COLO829 (cell line): ENCODE data around the gene RREB1.

ENCODE experiments used
- DNase-seq: peaks from one replicate; pipeline ENCODE4 v3.0.0; 2012; ENCODE audit warnings: low spot score

RREB1 gene

GRCh38 chr6:7107578-7108195, at the start of gene RREB1:
RREB1 (plus strand) TSS chr6:7107961; CDS start chr6:7181912, 73,951 bp downstream.
- peak; percentile 78 for DNase-seq

- no peak for DNase-seq
Measured at GRCh38 chr6:7058250-7058923, 49.4 kb upstream of the RREB1 start.

- DNase-seq, result no peak
Measured at GRCh38 chr6:7060769-7061516, 46.8 kb upstream of the RREB1 start.

- DNase-seq, result no peak
Measured at GRCh38 chr6:7062451-7063162, 45.2 kb upstream of the RREB1 start.

GRCh38 chr6:7067305-7067704, 40.5 kb upstream of the RREB1 start:
- DNase-seq, result no peak

GRCh38 chr6:7071405-7071804, 36.4 kb upstream of the RREB1 start:
- DNase-seq, result no peak

GRCh38 chr6:7073082-7073820, 34.5 kb upstream of the RREB1 start:
- no peak for DNase-seq

GRCh38 chr6:7073821-7074525, 33.8 kb upstream of the RREB1 start:
- DNase-seq, result no peak

- DNase-seq, result no peak
Measured at GRCh38 chr6:7074870-7075269, 32.9 kb upstream of the RREB1 start.

GRCh38 chr6:7075341-7076000, 32.3 kb upstream of the RREB1 start:
- DNase-seq, result no peak

GRCh38 chr6:7077856-7078255, 29.9 kb upstream of the RREB1 start:
- DNase-seq, result no peak

- no peak for DNase-seq
Measured at GRCh38 chr6:7078856-7079255, 28.9 kb upstream of the RREB1 start.

- no peak for DNase-seq
Measured at GRCh38 chr6:7080311-7080710, 27.4 kb upstream of the RREB1 start.

- DNase-seq, result no peak
Measured at GRCh38 chr6:7085911-7086310, 21.9 kb upstream of the RREB1 start.

GRCh38 chr6:7086488-7086887, 21.3 kb upstream of the RREB1 start:
- DNase-seq, result no peak

GRCh38 chr6:7087066-7087465, 20.7 kb upstream of the RREB1 start:
- peak; percentile 33 for DNase-seq

GRCh38 chr6:7087491-7087979, 20.2 kb upstream of the RREB1 start:
- no peak for DNase-seq

GRCh38 chr6:7088076-7088742, 19.6 kb upstream of the RREB1 start:
- no peak for DNase-seq

- DNase-seq, result no peak
Measured at GRCh38 chr6:7098993-7099392, 8.8 kb upstream of the RREB1 start.
